WTC11 (cell line): Measurements from ENCODE around the gene FZD2.

Experiments used
- ATF1 ChIP-seq: sonication (generic); formaldehyde crosslinking; IDR thresholded peaks from 2 replicates; pipeline ENCODE4 v1.8.1; 2023; ENCODE audit warnings: mild to moderate bottlenecking, moderate library complexity, missing genetic modification reagents
- CREM ChIP-seq: sonication (generic); formaldehyde crosslinking; IDR thresholded peaks from 2 replicates; pipeline ENCODE4 v1.8.1; 2022; ENCODE audit warnings: mild to moderate bottlenecking, missing genetic modification reagents, moderate library complexity
- ELF4 ChIP-seq: sonication (generic); formaldehyde crosslinking; IDR thresholded peaks from 2 replicates; pipeline ENCODE4 v1.8.1; 2022; ENCODE audit warnings: low read depth, mild to moderate bottlenecking, moderate library complexity, missing genetic modification reagents
- ETV6 ChIP-seq: sonication (generic); formaldehyde crosslinking; IDR thresholded peaks from 2 replicates; pipeline ENCODE4 v1.8.1; 2022; ENCODE audit warnings: mild to moderate bottlenecking, missing genetic modification reagents
- JUN ChIP-seq: sonication (generic); formaldehyde crosslinking; IDR thresholded peaks from 2 replicates; pipeline ENCODE4 v1.8.0; 2023; ENCODE audit warnings: mild to moderate bottlenecking, missing genetic modification reagents
- MYBL2 ChIP-seq: sonication (generic); formaldehyde crosslinking; IDR thresholded peaks from 2 replicates; pipeline ENCODE4 v1.8.1; 2023; ENCODE audit warnings: mild to moderate bottlenecking, moderate library complexity, missing genetic modification reagents
- OVOL2 ChIP-seq: fragments of 250-450 bp; sonication (Bioruptor Pico); IDR thresholded peaks from 2 replicates; pipeline ENCODE4 v1.9.0; 2021; ENCODE audit warnings: mild to moderate bottlenecking, borderline replicate concordance
- SP1 ChIP-seq: sonication (generic); formaldehyde crosslinking; conservative IDR thresholded peaks from 2 replicates; pipeline ENCODE4 v1.8.1; 2022; ENCODE audit warnings: missing genetic modification reagents
- ZNF121 ChIP-seq: sonication (generic); formaldehyde crosslinking; IDR thresholded peaks from 2 replicates; pipeline ENCODE4 v1.8.0; 2023; ENCODE audit warnings: missing genetic modification reagents
- TF ChIP-seq, protein P1 (sequence below): sonication (generic); formaldehyde crosslinking; IDR thresholded peaks from 2 replicates; pipeline ENCODE4 v1.8.1; 2022; ENCODE audit warnings: mild to moderate bottlenecking, missing genetic modification reagents, moderate library complexity, borderline replicate concordance
- TF ChIP-seq, protein P2 (sequence below): fragments of 200-600 bp; IDR thresholded peaks from 2 replicates; pipeline ENCODE4 v1.8.0; 2022; ENCODE audit warnings: antibody characterized with exemption
- TF ChIP-seq, protein P3 (sequence below): sonication (generic); formaldehyde crosslinking; IDR thresholded peaks from 2 replicates; pipeline ENCODE4 v1.8.1; 2022; ENCODE audit warnings: low read depth, mild to moderate bottlenecking, moderate library complexity, missing genetic modification reagents, borderline replicate concordance
- TF ChIP-seq, protein P4 (sequence below): fragments of 250-450 bp; sonication (Bioruptor Pico); conservative IDR thresholded peaks from 2 replicates; pipeline ENCODE4 v1.9.0; 2021; ENCODE audit warnings: mild to moderate bottlenecking
- TF ChIP-seq, protein P5 (sequence below): sonication (generic); formaldehyde crosslinking; IDR thresholded peaks from 2 replicates; pipeline ENCODE4 v1.8.1; 2023; ENCODE audit warnings: mild to moderate bottlenecking, missing genetic modification reagents, borderline replicate concordance

DNA sequence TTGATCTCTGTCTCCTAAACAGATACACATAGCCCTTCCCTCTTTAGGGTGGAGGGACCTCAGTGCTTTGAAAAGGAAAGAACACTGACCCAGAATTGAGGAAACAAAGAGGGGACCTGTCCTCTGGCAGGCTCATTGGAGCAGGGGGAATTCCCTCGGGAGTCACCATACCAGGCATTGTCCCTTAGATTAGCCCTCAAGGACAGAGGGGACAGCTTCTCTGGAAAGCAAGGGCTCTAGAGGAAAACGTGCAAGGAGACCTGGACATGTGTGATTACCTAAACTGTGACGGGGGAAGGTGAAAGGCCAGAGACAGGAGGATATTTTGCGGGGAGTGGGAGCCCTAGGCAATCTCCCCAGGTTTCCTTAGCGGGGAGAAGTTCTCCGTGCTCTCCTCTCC, 7.6 kb upstream of the FZD2 start:
- TF ChIP-seq, protein P1, sequence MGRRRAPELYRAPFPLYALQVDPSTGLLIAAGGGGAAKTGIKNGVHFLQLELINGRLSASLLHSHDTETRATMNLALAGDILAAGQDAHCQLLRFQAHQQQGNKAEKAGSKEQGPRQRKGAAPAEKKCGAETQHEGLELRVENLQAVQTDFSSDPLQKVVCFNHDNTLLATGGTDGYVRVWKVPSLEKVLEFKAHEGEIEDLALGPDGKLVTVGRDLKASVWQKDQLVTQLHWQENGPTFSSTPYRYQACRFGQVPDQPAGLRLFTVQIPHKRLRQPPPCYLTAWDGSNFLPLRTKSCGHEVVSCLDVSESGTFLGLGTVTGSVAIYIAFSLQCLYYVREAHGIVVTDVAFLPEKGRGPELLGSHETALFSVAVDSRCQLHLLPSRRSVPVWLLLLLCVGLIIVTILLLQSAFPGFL, result no peak
- no peak for TF ChIP-seq ETV6 (CRISPR knock-in tag)
- TF ChIP-seq OVOL2, result no peak
- TF ChIP-seq, protein P2, sequence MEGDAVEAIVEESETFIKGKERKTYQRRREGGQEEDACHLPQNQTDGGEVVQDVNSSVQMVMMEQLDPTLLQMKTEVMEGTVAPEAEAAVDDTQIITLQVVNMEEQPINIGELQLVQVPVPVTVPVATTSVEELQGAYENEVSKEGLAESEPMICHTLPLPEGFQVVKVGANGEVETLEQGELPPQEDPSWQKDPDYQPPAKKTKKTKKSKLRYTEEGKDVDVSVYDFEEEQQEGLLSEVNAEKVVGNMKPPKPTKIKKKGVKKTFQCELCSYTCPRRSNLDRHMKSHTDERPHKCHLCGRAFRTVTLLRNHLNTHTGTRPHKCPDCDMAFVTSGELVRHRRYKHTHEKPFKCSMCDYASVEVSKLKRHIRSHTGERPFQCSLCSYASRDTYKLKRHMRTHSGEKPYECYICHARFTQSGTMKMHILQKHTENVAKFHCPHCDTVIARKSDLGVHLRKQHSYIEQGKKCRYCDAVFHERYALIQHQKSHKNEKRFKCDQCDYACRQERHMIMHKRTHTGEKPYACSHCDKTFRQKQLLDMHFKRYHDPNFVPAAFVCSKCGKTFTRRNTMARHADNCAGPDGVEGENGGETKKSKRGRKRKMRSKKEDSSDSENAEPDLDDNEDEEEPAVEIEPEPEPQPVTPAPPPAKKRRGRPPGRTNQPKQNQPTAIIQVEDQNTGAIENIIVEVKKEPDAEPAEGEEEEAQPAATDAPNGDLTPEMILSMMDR, result no peak
- TF ChIP-seq ELF4 (CRISPR knock-in tag), result no peak
- TF ChIP-seq, protein P3, sequence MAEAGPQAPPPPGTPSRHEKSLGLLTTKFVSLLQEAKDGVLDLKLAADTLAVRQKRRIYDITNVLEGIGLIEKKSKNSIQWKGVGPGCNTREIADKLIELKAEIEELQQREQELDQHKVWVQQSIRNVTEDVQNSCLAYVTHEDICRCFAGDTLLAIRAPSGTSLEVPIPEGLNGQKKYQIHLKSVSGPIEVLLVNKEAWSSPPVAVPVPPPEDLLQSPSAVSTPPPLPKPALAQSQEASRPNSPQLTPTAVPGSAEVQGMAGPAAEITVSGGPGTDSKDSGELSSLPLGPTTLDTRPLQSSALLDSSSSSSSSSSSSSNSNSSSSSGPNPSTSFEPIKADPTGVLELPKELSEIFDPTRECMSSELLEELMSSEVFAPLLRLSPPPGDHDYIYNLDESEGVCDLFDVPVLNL (CRISPR knock-in tag), result no peak
- TF ChIP-seq, protein P4, sequence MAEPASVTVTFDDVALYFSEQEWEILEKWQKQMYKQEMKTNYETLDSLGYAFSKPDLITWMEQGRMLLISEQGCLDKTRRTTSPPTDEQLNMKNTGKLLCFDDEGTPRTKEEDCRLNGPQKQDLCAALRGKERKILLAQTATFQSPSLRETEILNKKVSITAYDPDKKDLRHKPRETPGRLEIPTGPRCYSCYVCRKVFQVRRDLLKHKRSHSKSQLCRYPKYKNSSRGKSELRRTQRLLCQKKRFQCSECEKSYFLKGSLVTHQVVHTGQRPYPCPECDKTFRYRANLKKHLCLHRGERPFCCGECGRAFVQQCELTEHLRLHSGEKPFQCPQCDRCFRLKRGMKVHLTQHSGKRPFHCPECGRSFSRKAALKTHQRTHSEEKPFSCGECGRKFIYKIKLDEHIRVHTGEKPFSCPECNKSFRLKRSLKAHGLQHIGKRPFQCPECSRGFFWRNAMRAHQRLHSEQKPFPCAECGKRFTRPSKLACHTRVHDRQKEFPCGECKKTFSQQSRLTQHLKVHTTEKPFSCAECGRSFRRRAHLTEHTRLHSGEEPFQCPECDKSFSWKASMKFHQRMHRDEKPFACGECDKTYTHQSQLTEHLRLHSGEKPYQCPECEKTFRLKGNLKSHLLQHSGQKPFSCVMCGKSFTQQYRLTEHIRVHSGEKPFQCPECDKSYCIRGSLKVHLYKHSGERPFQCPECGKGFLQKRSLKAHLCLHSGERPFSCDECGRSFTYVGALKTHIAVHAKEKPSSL (CRISPR knock-in tag), result no peak
- no peak for TF ChIP-seq MYBL2 (CRISPR knock-in tag)
- no peak for TF ChIP-seq CREM (CRISPR knock-in tag)
- TF ChIP-seq JUN (CRISPR knock-in tag), result no peak
- no peak for TF ChIP-seq ZNF121 (CRISPR knock-in tag)
- TF ChIP-seq ATF1 (CRISPR knock-in tag), result no peak
- TF ChIP-seq, protein P5, sequence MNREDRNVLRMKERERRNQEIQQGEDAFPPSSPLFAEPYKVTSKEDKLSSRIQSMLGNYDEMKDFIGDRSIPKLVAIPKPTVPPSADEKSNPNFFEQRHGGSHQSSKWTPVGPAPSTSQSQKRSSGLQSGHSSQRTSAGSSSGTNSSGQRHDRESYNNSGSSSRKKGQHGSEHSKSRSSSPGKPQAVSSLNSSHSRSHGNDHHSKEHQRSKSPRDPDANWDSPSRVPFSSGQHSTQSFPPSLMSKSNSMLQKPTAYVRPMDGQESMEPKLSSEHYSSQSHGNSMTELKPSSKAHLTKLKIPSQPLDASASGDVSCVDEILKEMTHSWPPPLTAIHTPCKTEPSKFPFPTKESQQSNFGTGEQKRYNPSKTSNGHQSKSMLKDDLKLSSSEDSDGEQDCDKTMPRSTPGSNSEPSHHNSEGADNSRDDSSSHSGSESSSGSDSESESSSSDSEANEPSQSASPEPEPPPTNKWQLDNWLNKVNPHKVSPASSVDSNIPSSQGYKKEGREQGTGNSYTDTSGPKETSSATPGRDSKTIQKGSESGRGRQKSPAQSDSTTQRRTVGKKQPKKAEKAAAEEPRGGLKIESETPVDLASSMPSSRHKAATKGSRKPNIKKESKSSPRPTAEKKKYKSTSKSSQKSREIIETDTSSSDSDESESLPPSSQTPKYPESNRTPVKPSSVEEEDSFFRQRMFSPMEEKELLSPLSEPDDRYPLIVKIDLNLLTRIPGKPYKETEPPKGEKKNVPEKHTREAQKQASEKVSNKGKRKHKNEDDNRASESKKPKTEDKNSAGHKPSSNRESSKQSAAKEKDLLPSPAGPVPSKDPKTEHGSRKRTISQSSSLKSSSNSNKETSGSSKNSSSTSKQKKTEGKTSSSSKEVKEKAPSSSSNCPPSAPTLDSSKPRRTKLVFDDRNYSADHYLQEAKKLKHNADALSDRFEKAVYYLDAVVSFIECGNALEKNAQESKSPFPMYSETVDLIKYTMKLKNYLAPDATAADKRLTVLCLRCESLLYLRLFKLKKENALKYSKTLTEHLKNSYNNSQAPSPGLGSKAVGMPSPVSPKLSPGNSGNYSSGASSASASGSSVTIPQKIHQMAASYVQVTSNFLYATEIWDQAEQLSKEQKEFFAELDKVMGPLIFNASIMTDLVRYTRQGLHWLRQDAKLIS, result no peak
- TF ChIP-seq SP1 (CRISPR knock-in tag), result no peak
